Keratinocyte (primary cell): ENCODE results near the gene AHNAK2. TPM values are rescaled to one million over a fixed set of nuclear protein-coding genes. Genes with fewer than 3 reads are reported as not detected.
A peak's percentile ranks its signal among the peaks of the same experiment; 100 is the strongest.

Experiments used
- DNase-seq: peaks from one replicate; pipeline ENCODE4 v3.0.0-alpha.2; 2011; ENCODE audit warnings: low read depth, missing footprints, low spot score
- FAIRE-seq: peaks from 2 replicates; lab custom pipeline; 2011; peaks lifted over from hg19 to GRCh38; lab: Jason Lieb, UNC
- H2AFZ ChIP-seq: 2 replicates; pipeline ENCODE4 v1.6.0; 2012; ENCODE audit warnings: low read length, control low read depth, inconsistent platforms; ENCODE audit not compliant: control insufficient read depth
- H3K27ac ChIP-seq: 2 replicates; pipeline ENCODE4 v1.5.1; 2011; ENCODE audit warnings: low read length; ENCODE audit not compliant: control insufficient read depth, insufficient read depth
- H3K27me3 ChIP-seq: 3 replicates; pipeline ENCODE4 v1.6.0; 2011; ENCODE audit warnings: low read length; ENCODE audit not compliant: control insufficient read depth, insufficient read depth; ENCODE audit errors: extremely low read depth
- H3K36me3 ChIP-seq, 2 experiments: 2 replicates in 1 of 2; 3 replicates in 1 of 2; pipeline ENCODE4 v1.5.1; 2011; ENCODE audit warnings: low read length in 2 of 2, mild to moderate bottlenecking in 1 of 2; ENCODE audit not compliant: control insufficient read depth in 2 of 2, insufficient read depth in 2 of 2; ENCODE audit errors: extremely low read depth in 1 of 2
- H3K4me1 ChIP-seq: 3 replicates; pipeline ENCODE4 v1.5.1; 2011; ENCODE audit warnings: low read length; ENCODE audit not compliant: control insufficient read depth, insufficient read depth; ENCODE audit errors: extremely low read depth
- H3K4me2 ChIP-seq: 3 replicates; pipeline ENCODE4 v1.6.0; 2011; ENCODE audit warnings: low read depth, low read length; ENCODE audit not compliant: control insufficient read depth, insufficient read depth; ENCODE audit errors: extremely low read depth
- H3K4me3 ChIP-seq, 3 experiments: fragments of 200-600 bp in 1 of 3; sonication (generic) in 1 of 3; 2 replicates in 2 of 3; 3 replicates in 1 of 3; pipeline ENCODE4 v1.5.1; 2011 to 2016; ENCODE audit warnings: low read length in 3 of 3, mild to moderate bottlenecking in 3 of 3, control low read depth in 2 of 3, inconsistent platforms in 1 of 3, low read depth in 1 of 3, mixed read lengths in 1 of 3, mixed run types in 1 of 3, moderate library complexity in 1 of 3; ENCODE audit not compliant: control insufficient read depth in 2 of 3, insufficient read depth in 2 of 3; ENCODE audit errors: extremely low read depth in 1 of 3
- H3K79me2 ChIP-seq: 2 replicates; pipeline ENCODE4 v1.6.0; 2012; ENCODE audit warnings: low read length; ENCODE audit not compliant: control insufficient read depth, insufficient read depth
- H3K9ac ChIP-seq: 3 replicates; pipeline ENCODE4 v1.6.0; 2011; ENCODE audit warnings: low read length; ENCODE audit not compliant: control insufficient read depth, insufficient read depth; ENCODE audit errors: extremely low read depth
- H3K9me1 ChIP-seq: 3 replicates; pipeline ENCODE4 v1.6.0; 2011; ENCODE audit warnings: low read length; ENCODE audit not compliant: control insufficient read depth, insufficient read depth; ENCODE audit errors: extremely low read depth
- H3K9me3 ChIP-seq: 2 replicates; pipeline ENCODE4 v1.5.1; 2012; ENCODE audit warnings: low read depth, low read length; ENCODE audit not compliant: control insufficient read depth
- H4K20me1 ChIP-seq: 3 replicates; pipeline ENCODE4 v1.6.0; 2011; ENCODE audit warnings: low read length; ENCODE audit not compliant: control insufficient read depth, insufficient read depth; ENCODE audit errors: extremely low read depth
- EZH2 ChIP-seq: IDR thresholded peaks from one replicate; pipeline ENCODE4 v1.6.1; 2012; ENCODE audit warnings: inconsistent platforms, mild to moderate bottlenecking, low read length, moderate library complexity
- dilution Hi-C: fragments of 300-500 bp; cut with MboI; formaldehyde crosslinking; loops from one replicate; pipeline ENCODE4 v1.7.0; 2020; ENCODE audit warnings: low sequenced_read_pairs; ENCODE audit not compliant: extremely low pct_ligation_motif_present
- polyA plus RNA-seq, 5 experiments: library from polyadenylated mRNA; depleted of rRNA in 3 of 5; stranded (reverse) in 3 of 5; stranded (forward) in 1 of 5; unstranded in 1 of 5; fragments of >200 nt; gene quantifications; 1 replicate in 1 of 5; 2 replicates in 3 of 5; 3 replicates in 1 of 5; pipeline versions ENCODE4 v1.2.1 to v1.2.3, GENCODE V29; 2011 to 2012; ENCODE audit warnings: missing spikeins in 2 of 5, low read depth in 1 of 5, low replicate concordance in 1 of 5
- TF ChIP-seq, protein P1 (sequence below), 3 experiments: IDR thresholded peaks in 1 of 3; conservative IDR thresholded peaks in 1 of 3; optimal IDR thresholded peaks in 1 of 3; 2 replicates in 2 of 3; 3 replicates in 1 of 3; pipeline versions ENCODE3 to v1.5.1; 2011; ENCODE audit warnings: low read length in 3 of 3, mild to moderate bottlenecking in 3 of 3, moderate library complexity in 2 of 3, control low read depth in 1 of 3, inconsistent platforms in 1 of 3; ENCODE audit not compliant: insufficient read depth in 2 of 3; ENCODE audit errors: extremely low read depth in 1 of 3

AHNAK2 gene
- polyA plus RNA-seq, 1 donor (not counting 4 experiments of a cell fraction or from before 2014, with no cell fraction given), result 164 TPM

DNA sequence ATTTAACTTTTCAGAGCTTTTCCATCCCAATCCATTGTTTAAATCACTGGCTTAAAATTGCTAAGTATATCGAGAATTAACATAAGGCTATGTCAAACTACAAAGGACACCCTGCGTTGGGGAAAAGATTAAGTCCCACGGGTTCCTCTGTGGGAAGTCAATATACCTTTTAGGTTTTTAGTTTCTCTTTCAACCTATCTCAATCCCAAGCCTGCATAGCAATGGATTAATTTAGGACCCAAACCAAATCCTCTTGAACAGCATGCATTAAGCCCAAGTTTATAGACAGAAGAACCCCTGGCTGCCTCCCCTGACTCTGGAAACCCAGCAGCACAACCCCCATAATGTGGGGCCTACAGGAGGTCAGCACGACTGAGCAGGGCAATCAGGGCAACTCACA lies 36.5 kb upstream of the AHNAK2 start:
- Histone ChIP-seq H2AFZ (no peak overlapping the region), H3K4me1 (peaks cover 62% of the 10 kb centered on the region), H3K27me3 (no peaks in the 10 kb centered on the region), H3K9me1 (peaks cover 6% of the 10 kb centered on the region), H3K9ac (no peak overlapping the region), H3K36me3 (peaks cover 19 to 38% of the 10 kb centered on the region in 2 experiments), H4K20me1 (peaks cover 63% of the 10 kb centered on the region), H3K79me2 (peaks cover 100% of the 10 kb centered on the region), H3K4me2 (no peak overlapping the region), H3K4me3 (no peak overlapping the region), H3K9me3 (no peaks in the 10 kb centered on the region), H3K27ac (peak overlapping the region; percentile 19)
- DNase-seq (no peak), FAIRE-seq (no peak)
- no peak for TF ChIP-seq EZH2
- TF ChIP-seq, protein P1, sequence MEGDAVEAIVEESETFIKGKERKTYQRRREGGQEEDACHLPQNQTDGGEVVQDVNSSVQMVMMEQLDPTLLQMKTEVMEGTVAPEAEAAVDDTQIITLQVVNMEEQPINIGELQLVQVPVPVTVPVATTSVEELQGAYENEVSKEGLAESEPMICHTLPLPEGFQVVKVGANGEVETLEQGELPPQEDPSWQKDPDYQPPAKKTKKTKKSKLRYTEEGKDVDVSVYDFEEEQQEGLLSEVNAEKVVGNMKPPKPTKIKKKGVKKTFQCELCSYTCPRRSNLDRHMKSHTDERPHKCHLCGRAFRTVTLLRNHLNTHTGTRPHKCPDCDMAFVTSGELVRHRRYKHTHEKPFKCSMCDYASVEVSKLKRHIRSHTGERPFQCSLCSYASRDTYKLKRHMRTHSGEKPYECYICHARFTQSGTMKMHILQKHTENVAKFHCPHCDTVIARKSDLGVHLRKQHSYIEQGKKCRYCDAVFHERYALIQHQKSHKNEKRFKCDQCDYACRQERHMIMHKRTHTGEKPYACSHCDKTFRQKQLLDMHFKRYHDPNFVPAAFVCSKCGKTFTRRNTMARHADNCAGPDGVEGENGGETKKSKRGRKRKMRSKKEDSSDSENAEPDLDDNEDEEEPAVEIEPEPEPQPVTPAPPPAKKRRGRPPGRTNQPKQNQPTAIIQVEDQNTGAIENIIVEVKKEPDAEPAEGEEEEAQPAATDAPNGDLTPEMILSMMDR (optimal IDR thresholded peaks at IDR 0.05 in 1 of 3, IDR thresholded peaks at IDR 0.05 in 1 of 3, conservative IDR thresholded peaks at IDR 0.05 in 1 of 3; ENCODE audit: extremely low read depth in 1 of 3, insufficient read depth in 2 of 3, low read length in 3 of 3), result no peak
- dilution Hi-C loops, result no loop called here

DNA sequence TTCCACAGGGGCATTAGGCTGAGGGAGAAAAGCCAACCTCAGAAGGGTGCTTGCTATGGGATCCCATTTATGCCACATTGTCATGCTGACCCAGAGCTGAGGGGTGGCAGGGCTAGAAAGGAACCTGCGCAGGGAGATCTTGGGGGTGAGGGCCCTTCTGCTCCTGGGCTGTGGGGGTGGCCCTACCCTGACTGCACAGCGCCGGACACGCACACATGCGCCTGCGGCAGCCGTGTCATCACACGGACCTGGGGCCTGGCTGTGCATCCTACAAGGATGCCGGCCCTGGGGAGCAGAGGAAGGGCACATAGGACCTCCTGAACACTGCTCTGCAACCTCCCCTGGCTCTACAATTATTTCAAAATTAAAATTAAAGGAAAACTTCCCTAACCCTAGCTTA lies 35.9 kb upstream of the AHNAK2 start:
- H3K4me1 ChIP-seq, result peaks cover 57% of the 10 kb centered on the region
- H2AFZ ChIP-seq, result no peak overlapping the region
- no peak for DNase-seq
- H3K9me1 ChIP-seq, result peaks cover 6% of the 10 kb centered on the region
- peaks cover 58% of the 10 kb centered on the region for H4K20me1 ChIP-seq
- H3K79me2 ChIP-seq, result peaks cover 99% of the 10 kb centered on the region
- dilution Hi-C loops, result no loop called here
- no peak overlapping the region for H3K27ac ChIP-seq
- no peaks in the 10 kb centered on the region for H3K9me3 ChIP-seq
- H3K4me2 ChIP-seq, result peak overlapping the region; percentile 42
- H3K27me3 ChIP-seq, result no peaks in the 10 kb centered on the region
- TF ChIP-seq, protein P1 (optimal IDR thresholded peaks at IDR 0.05 in 1 of 3, IDR thresholded peaks at IDR 0.05 in 1 of 3, conservative IDR thresholded peaks at IDR 0.05 in 1 of 3; ENCODE audit: extremely low read depth in 1 of 3, insufficient read depth in 2 of 3, low read length in 3 of 3), result no peak
- no peak for TF ChIP-seq EZH2
- no peak overlapping the region for H3K9ac ChIP-seq
- no peak for FAIRE-seq
- no peak overlapping the region for H3K4me3 ChIP-seq
- H3K36me3 ChIP-seq, result peaks cover 21 to 33% of the 10 kb centered on the region in 2 experiments
